CD14-positive monocyte (primary cell): ENCODE data around the gene REELD1. TPM values are rescaled to one million over a fixed set of nuclear protein-coding genes. Genes with fewer than 3 reads are reported as not detected.

Experiments used
- DNase-seq, 3 donors: peaks; one replicate each; pipeline ENCODE4 v3.0.0-alpha.2; 2011 to 2022
- H2AFZ ChIP-seq: 2 replicates; pipeline ENCODE4 v1.6.0; 2012; ENCODE audit warnings: mild to moderate bottlenecking, low read depth, low read length, inconsistent platforms; ENCODE audit not compliant: insufficient read depth, poor library complexity, severe bottlenecking
- H3K27ac ChIP-seq, 2 donors: 1 replicate in 1 of 2; 2 replicates in 1 of 2; pipeline ENCODE4 v1.5.1; 2012 to 2013; ENCODE audit warnings: low read length in 2 of 2, control low read depth in 1 of 2, inconsistent platforms in 1 of 2, low read depth in 1 of 2, mild to moderate bottlenecking in 1 of 2
- H3K27me3 ChIP-seq, 2 donors: one replicate each; pipeline versions ENCODE4 v1.6.0 to v1.6.1; 2011 to 2013; ENCODE audit warnings: low read length in 2 of 2; ENCODE audit not compliant: control insufficient read depth in 2 of 2, insufficient read depth in 2 of 2
- H3K36me3 ChIP-seq, 2 donors: replicated peaks in 1 of 2; 1 replicate in 1 of 2; 2 replicates in 1 of 2; pipeline versions ENCODE4 v1.5.1 to v1.6.1; 2012 to 2013; ENCODE audit warnings: low read length in 2 of 2, control low read depth in 1 of 2, inconsistent platforms in 1 of 2, mild to moderate bottlenecking in 1 of 2; ENCODE audit not compliant: insufficient read depth in 2 of 2, control insufficient read depth in 1 of 2
- H3K4me1 ChIP-seq, 2 donors: 1 replicate in 1 of 2; 2 replicates in 1 of 2; pipeline versions ENCODE4 v1.5.1 to v1.6.1; 2012 to 2013; ENCODE audit warnings: low read length in 2 of 2, control low read depth in 1 of 2, inconsistent platforms in 1 of 2, mild to moderate bottlenecking in 1 of 2, moderate library complexity in 1 of 2; ENCODE audit not compliant: insufficient read depth in 2 of 2, control insufficient read depth in 1 of 2
- H3K4me2 ChIP-seq: replicated peaks from 2 replicates; pipeline ENCODE3; 2012; ENCODE audit warnings: low read length, moderate library complexity, mild to moderate bottlenecking; ENCODE audit not compliant: poor library complexity, severe bottlenecking; ENCODE audit errors: extremely low read depth
- H3K4me3 ChIP-seq, 3 experiments: fragments of 200-600 bp in 1 of 3; sonication (generic) in 1 of 3; replicated peaks in 1 of 3; 1 replicate in 2 of 3; 2 replicates in 1 of 3; pipeline ENCODE4 v1.5.1; 2011 to 2013; ENCODE audit warnings: low read length in 3 of 3, mild to moderate bottlenecking in 3 of 3, control low read depth in 2 of 3, low read depth in 2 of 3, inconsistent platforms in 1 of 3, moderate library complexity in 1 of 3
- H3K79me2 ChIP-seq: 2 replicates; pipeline ENCODE4 v1.6.0; 2012; ENCODE audit warnings: mild to moderate bottlenecking, control low read depth, inconsistent platforms, low read length, moderate library complexity; ENCODE audit not compliant: insufficient read depth
- H3K9ac ChIP-seq: 2 replicates; pipeline ENCODE4 v1.6.0; 2017; ENCODE audit warnings: low read length, mild to moderate bottlenecking; ENCODE audit not compliant: insufficient read depth, poor library complexity, severe bottlenecking
- H3K9me3 ChIP-seq, 2 donors: replicated peaks in 1 of 2; 1 replicate in 1 of 2; 2 replicates in 1 of 2; pipeline versions ENCODE4 v1.5.1 to v1.6.1; 2012 to 2013; ENCODE audit warnings: low read length in 2 of 2, control low read depth in 1 of 2; ENCODE audit not compliant: control insufficient read depth in 1 of 2, insufficient read depth in 1 of 2
- H4K20me1 ChIP-seq: 2 replicates; pipeline ENCODE4 v1.6.0; 2012; ENCODE audit warnings: mild to moderate bottlenecking, low read length, control low read depth, moderate library complexity; ENCODE audit not compliant: insufficient read depth
- H3K27ac Mint-ChIP-seq, 7 donors: one replicate each; pipeline ENCODE4 v1.8.0; 2020; ENCODE audit warnings: mild to moderate bottlenecking in 7 of 7, mixed read lengths in 7 of 7, moderate library complexity in 6 of 7, inconsistent platforms in 2 of 7
- H3K27me3 Mint-ChIP-seq, 3 donors: one replicate each; pipeline ENCODE4 v1.8.0; 2021 to 2022; ENCODE audit warnings: low read depth in 3 of 3, mild to moderate bottlenecking in 3 of 3, mixed read lengths in 3 of 3, moderate library complexity in 3 of 3, inconsistent platforms in 1 of 3
- H3K36me3 Mint-ChIP-seq, 2 donors: one replicate each; pipeline ENCODE4 v1.8.0; 2020; ENCODE audit warnings: mixed read lengths in 2 of 2, inconsistent platforms in 1 of 2, mild to moderate bottlenecking in 1 of 2
- H3K4me1 Mint-ChIP-seq: one replicate; pipeline ENCODE4 v1.8.0; 2020; ENCODE audit warnings: mild to moderate bottlenecking, mixed read lengths
- H3K4me3 Mint-ChIP-seq, 2 donors: one replicate each; pipeline ENCODE4 v1.8.0; 2020; ENCODE audit warnings: mild to moderate bottlenecking in 2 of 2, mixed read lengths in 2 of 2, moderate library complexity in 1 of 2
- H3K9me3 Mint-ChIP-seq, 7 donors: one replicate each; pipeline ENCODE4 v1.8.0; 2020 to 2022; ENCODE audit warnings: mixed read lengths in 7 of 7, mild to moderate bottlenecking in 6 of 7, moderate library complexity in 6 of 7, inconsistent platforms in 2 of 7
- CTCF ChIP-seq: fragments of 200-600 bp; IDR thresholded peaks from one replicate; pipeline ENCODE4 v1.8.0; 2022; ENCODE audit warnings: antibody characterized with exemption, mild to moderate bottlenecking
- WGBS: methylation state at CpG from one replicate; pipeline ENCODE4 v1.1.5; 2013; ENCODE audit warnings: missing lambda C conversion rate; ENCODE audit not compliant: insufficient coverage; 5-methylcytosine and 5-hydroxymethylcytosine counted together
- intact Hi-C, 2 donors: fragments of 100-400 bp; cut with micrococcal nuclease; formaldehyde crosslinking; loops; one replicate each; pipeline versions ENCODE4 v1.15.0 to v1.15.1; 2023
- polyA plus RNA-seq, 3 donors: library from polyadenylated mRNA; depleted of rRNA in 1 of 3; unstranded in 2 of 3; stranded (reverse) in 1 of 3; fragments of 300-500 nt in 2 of 3; fragments of >200 nt in 1 of 3; fragmentation: Illumina TruSeq in 2 of 3; gene quantifications; 1 replicate in 2 of 3; 2 replicates in 1 of 3; pipeline ENCODE4 v1.2.3, GENCODE V29; 2012 to 2021

Gene REELD1
- polyA plus RNA-seq, 3 donors, result 1.5 TPM; not detected in 2

GRCh38 chr4:146186041-146186440 is 28.3 kb upstream of the REELD1 start:
- Histone ChIP-seq H3K27ac (no peak overlapping the region), H3K4me1 (no peaks in the 10 kb centered on the region), H3K9me3 (no peaks in the 10 kb centered on the region), H3K4me3 (no peak overlapping the region), H2AFZ (no peak overlapping the region), H3K36me3 (peaks cover 81 to 94% of the 10 kb centered on the region in 2 donors), H3K79me2 (peaks cover 27% of the 10 kb centered on the region), H3K9ac (no peak overlapping the region), H3K4me2 (no peak overlapping the region), H3K27me3 (no peaks in the 10 kb centered on the region), H4K20me1 (peaks cover 20% of the 10 kb centered on the region)
- no peak overlapping the region for H3K4me3 Mint-ChIP-seq
- H3K9me3 Mint-ChIP-seq, result no peaks in the 10 kb centered on the region
- peak overlapping the region in 2 of 7 donors; percentile 32 to 63 for H3K27ac Mint-ChIP-seq
- WGBS, result no CpG with 5 or more reads among the region's 4 CpGs
- no peak for DNase-seq
- TF ChIP-seq CTCF, result no peak
- no peaks in the 10 kb centered on the region for H3K4me1 Mint-ChIP-seq
- intact Hi-C loops, result no loop called here
- H3K27me3 Mint-ChIP-seq, result no peaks in the 10 kb centered on the region
- peaks cover 76 to 85% of the 10 kb centered on the region in 2 donors for H3K36me3 Mint-ChIP-seq

GRCh38 chr4:146186596-146186995 is 27.7 kb upstream of the REELD1 start:
- TF ChIP-seq CTCF, result no peak
- Mint-ChIP-seq H3K4me1 (no peaks in the 10 kb centered on the region), H3K4me3 (no peak overlapping the region), H3K36me3 (peaks cover 79 to 87% of the 10 kb centered on the region in 2 donors), H3K9me3 (no peaks in the 10 kb centered on the region), H3K27me3 (no peaks in the 10 kb centered on the region), H3K27ac (peak overlapping the region in 1 of 7 donors; percentile 4)
- no peaks in the 10 kb centered on the region for H3K9me3 ChIP-seq
- peaks cover 15% of the 10 kb centered on the region for H4K20me1 ChIP-seq
- H3K4me2 ChIP-seq, result no peak overlapping the region
- intact Hi-C loops, result no loop called here
- DNase-seq, result no peak
- H2AFZ ChIP-seq, result no peak overlapping the region
- H3K79me2 ChIP-seq, result peaks cover 21% of the 10 kb centered on the region
- no peaks in the 10 kb centered on the region for H3K4me1 ChIP-seq
- peaks cover 86 to 99% of the 10 kb centered on the region in 2 donors for H3K36me3 ChIP-seq
- H3K27ac ChIP-seq, result no peak overlapping the region
- no peak overlapping the region for H3K9ac ChIP-seq
- no peak overlapping the region for H3K4me3 ChIP-seq
- no peaks in the 10 kb centered on the region for H3K27me3 ChIP-seq
- WGBS, result 100% methylated on average over 1 of the region's 3 CpGs
